Sigmoid colon (tissue), 7 donors: ENCODE measurements around the gene FAM76B. TPM values are rescaled to one million over a fixed set of nuclear protein-coding genes. Genes with fewer than 3 reads are reported as not detected.

ENCODE experiments used
- DNase-seq: peaks from one replicate; pipeline ENCODE4 v3.0.0-alpha.2; 2019
- H3K27ac ChIP-seq, 4 donors: fragments of 200-600 bp; sonication (generic); one replicate each; pipeline ENCODE4 v1.5.1; 2016 to 2019; ENCODE audit warnings: mild to moderate bottlenecking in 1 of 4
- H3K27me3 ChIP-seq, 3 donors: fragments of 200-600 bp; sonication (generic); one replicate each; pipeline ENCODE4 v1.5.1; 2019; ENCODE audit warnings: mild to moderate bottlenecking in 1 of 3
- H3K36me3 ChIP-seq, 4 donors: fragments of 200-600 bp; sonication (generic); one replicate each; pipeline ENCODE4 v1.5.1; 2016 to 2019
- H3K4me1 ChIP-seq, 4 donors: fragments of 200-600 bp; sonication (generic); one replicate each; pipeline ENCODE4 v1.5.1; 2017 to 2019
- H3K4me3 ChIP-seq, 4 donors: fragments of 200-600 bp; sonication (generic); one replicate each; pipeline ENCODE4 v1.5.1; 2017 to 2019; ENCODE audit warnings: mild to moderate bottlenecking in 2 of 4, moderate library complexity in 1 of 4
- H3K9me3 ChIP-seq, 4 donors: fragments of 200-600 bp in 3 of 4; sonication (generic) in 3 of 4; one replicate each; pipeline versions ENCODE4 v1.5.1 to v1.6.1; 2013 to 2019
- EP300 ChIP-seq, 4 donors: sonication (generic); formaldehyde crosslinking; IDR thresholded peaks; one replicate each; pipeline ENCODE4 v1.6.1; 2017; ENCODE audit warnings: antibody characterized with exemption in 4 of 4
- POLR2A ChIP-seq, 2 donors: fragments of 450-650 bp; IDR thresholded peaks; one replicate each; pipeline ENCODE4 v1.6.1; 2016; ENCODE audit warnings: antibody characterized with exemption in 2 of 2, mild to moderate bottlenecking in 2 of 2, moderate library complexity in 2 of 2
- POLR2AphosphoS5 ChIP-seq, 4 donors: sonication (generic); formaldehyde crosslinking; IDR thresholded peaks; one replicate each; pipeline ENCODE4 v1.6.1; 2017; ENCODE audit warnings: antibody characterized with exemption in 4 of 4
- WGBS, 2 donors: extraction: QIAGEN DNeasy Blood & Tissue Kit; methylation state at CpG; one replicate each; pipeline ENCODE4 v1.1.7; 2013; 5-methylcytosine and 5-hydroxymethylcytosine counted together
- intact Hi-C: fragments of 100-400 bp; cut with DNase I; formaldehyde crosslinking; loops from one replicate; pipeline ENCODE4 v1.15.1; 2023
- polyA plus RNA-seq, 3 donors: library from polyadenylated mRNA; stranded (reverse); fragments of 200-250 nt; gene quantifications; one replicate each; pipeline ENCODE4 v1.2.3, GENCODE V29; 2013
- total RNA-seq, 4 donors: library from RNA; depleted of rRNA; stranded (reverse); fragments of >200 nt; gene quantifications; one replicate each; pipeline ENCODE4 v1.1.0, GENCODE V29; 2016
- TF ChIP-seq, protein P1 (sequence below), 4 experiments: fragments of 450-650 bp in 3 of 4; fragments of 200-600 bp in 1 of 4; IDR thresholded peaks; one replicate each; pipeline ENCODE4 v1.5.1; 2016 to 2019; ENCODE audit warnings: antibody characterized with exemption in 4 of 4, mild to moderate bottlenecking in 3 of 4, moderate library complexity in 2 of 4
- donor health status: healthy with polysubstance abuse.
- donor health status: Bipolar disorder and iron deficiency.
- donor health status: healthy.

The FAM76B gene
- total and polyA plus RNA-seq, 7 donors, result 3.9 to 33.0 (median 19.3) TPM

- H3K36me3 ChIP-seq, result peaks cover 0 to 38% (median 0%) of the 10 kb centered on the region in 4 donors
- TF ChIP-seq EP300 (IDR thresholded peaks at IDR 0.05), result no peak
- no peak for TF ChIP-seq POLR2A (IDR thresholded peaks at IDR 0.05)
- TF ChIP-seq POLR2AphosphoS5 (IDR thresholded peaks at IDR 0.05), result no peak
- TF ChIP-seq, protein P1, sequence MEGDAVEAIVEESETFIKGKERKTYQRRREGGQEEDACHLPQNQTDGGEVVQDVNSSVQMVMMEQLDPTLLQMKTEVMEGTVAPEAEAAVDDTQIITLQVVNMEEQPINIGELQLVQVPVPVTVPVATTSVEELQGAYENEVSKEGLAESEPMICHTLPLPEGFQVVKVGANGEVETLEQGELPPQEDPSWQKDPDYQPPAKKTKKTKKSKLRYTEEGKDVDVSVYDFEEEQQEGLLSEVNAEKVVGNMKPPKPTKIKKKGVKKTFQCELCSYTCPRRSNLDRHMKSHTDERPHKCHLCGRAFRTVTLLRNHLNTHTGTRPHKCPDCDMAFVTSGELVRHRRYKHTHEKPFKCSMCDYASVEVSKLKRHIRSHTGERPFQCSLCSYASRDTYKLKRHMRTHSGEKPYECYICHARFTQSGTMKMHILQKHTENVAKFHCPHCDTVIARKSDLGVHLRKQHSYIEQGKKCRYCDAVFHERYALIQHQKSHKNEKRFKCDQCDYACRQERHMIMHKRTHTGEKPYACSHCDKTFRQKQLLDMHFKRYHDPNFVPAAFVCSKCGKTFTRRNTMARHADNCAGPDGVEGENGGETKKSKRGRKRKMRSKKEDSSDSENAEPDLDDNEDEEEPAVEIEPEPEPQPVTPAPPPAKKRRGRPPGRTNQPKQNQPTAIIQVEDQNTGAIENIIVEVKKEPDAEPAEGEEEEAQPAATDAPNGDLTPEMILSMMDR (IDR thresholded peaks at IDR 0.05), result no peak
- no peak overlapping the region for H3K27ac ChIP-seq
- no peaks in the 10 kb centered on the region for H3K27me3 ChIP-seq
- no peak overlapping the region for H3K4me3 ChIP-seq
- 66 to 88% methylated on average over 2 of the region's 2 CpGs for WGBS, 2 donors
- no peaks in the 10 kb centered on the region for H3K4me1 ChIP-seq
- intact Hi-C loops, result no loop called here
- no peak for DNase-seq
- H3K9me3 ChIP-seq, result no peaks in the 10 kb centered on the region
These were observed 21.1 kb downstream of the FAM76B start for GRCh38 chr11:95768521-95768920.

DNA sequence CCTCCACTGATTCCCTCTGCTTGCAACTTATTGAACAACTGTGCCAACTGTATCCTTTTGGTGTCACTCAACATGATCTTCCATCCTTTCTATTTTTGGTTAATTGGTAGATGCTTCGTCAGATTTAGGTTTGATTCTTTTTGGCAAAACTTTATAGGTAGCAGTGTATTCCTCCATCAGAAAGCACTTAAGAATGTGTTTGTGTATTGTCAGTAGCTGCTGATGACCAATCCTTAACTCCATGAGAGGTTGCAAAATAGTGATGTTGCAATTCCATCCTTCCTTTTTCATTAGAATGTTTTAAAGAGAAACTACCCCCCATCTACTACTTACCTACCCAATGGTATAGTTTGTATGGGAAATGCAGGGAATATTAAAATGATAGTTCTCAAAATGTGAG, 22.1 kb downstream of the FAM76B start:
- 78 to 83% methylated on average over 1 of the region's 1 CpG for WGBS, 2 donors
- Histone ChIP-seq H3K4me3 (no peak overlapping the region), H3K4me1 (no peaks in the 10 kb centered on the region), H3K27me3 (no peaks in the 10 kb centered on the region), H3K36me3 (peaks cover 0 to 29% (median 0%) of the 10 kb centered on the region in 4 donors), H3K27ac (no peak overlapping the region), H3K9me3 (no peaks in the 10 kb centered on the region)
- DNase-seq, result no peak
- TF ChIP-seq EP300 (IDR thresholded peaks at IDR 0.05) (no peak), POLR2AphosphoS5 (IDR thresholded peaks at IDR 0.05) (no peak), POLR2A (IDR thresholded peaks at IDR 0.05) (no peak)
- TF ChIP-seq, protein P1 (IDR thresholded peaks at IDR 0.05), result no peak
- intact Hi-C loops, result no loop called here

- no peaks in the 10 kb centered on the region for H3K27me3 ChIP-seq
- H3K9me3 ChIP-seq, result no peaks in the 10 kb centered on the region
- H3K4me3 ChIP-seq, result no peak overlapping the region
- intact Hi-C loops, result no loop called here
- no peak for DNase-seq
- peaks cover 0 to 21% (median 0%) of the 10 kb centered on the region in 4 donors for H3K36me3 ChIP-seq
- no peak overlapping the region for H3K27ac ChIP-seq
- TF ChIP-seq, protein P1 (IDR thresholded peaks at IDR 0.05), result no peak
- TF ChIP-seq POLR2A (IDR thresholded peaks at IDR 0.05) (no peak), POLR2AphosphoS5 (IDR thresholded peaks at IDR 0.05) (no peak), EP300 (IDR thresholded peaks at IDR 0.05) (no peak)
- no peaks in the 10 kb centered on the region for H3K4me1 ChIP-seq
- 85 to 88% methylated on average over 3 of the region's 3 CpGs for WGBS, 2 donors
These were observed 22.9 kb downstream of the FAM76B start for GRCh38 chr11:95766701-95767100.

- WGBS, 2 donors, result 23 to 26% methylated on average over 4 of the region's 4 CpGs
- TF ChIP-seq, protein P1 (IDR thresholded peaks at IDR 0.05), result peak; percentile 59 to 69 (median 60)
- TF ChIP-seq POLR2A (IDR thresholded peaks at IDR 0.05), result no peak
- intact Hi-C loops, result loop anchor here (2.0 to 5.0 kb wide), 3 partner anchors 57 to 792 kb away; partner anchors contain the start of genes CWC15, KDM4D and SRSF8
These were observed 25.2 kb downstream of the FAM76B start for GRCh38 chr11:95764267-95764898.

More at GRCh38 chr11:95764267-95764898, 25.2 kb downstream of the FAM76B start:
- Histone ChIP-seq H3K36me3 (peaks cover 0 to 14% (median 0%) of the 10 kb centered on the region in 4 donors), H3K27ac (no peak overlapping the region), H3K27me3 (no peaks in the 10 kb centered on the region), H3K4me3 (no peak overlapping the region), H3K4me1 (no peaks in the 10 kb centered on the region), H3K9me3 (no peaks in the 10 kb centered on the region)
- no peak for DNase-seq
